HTR-8/SVneo (cell line): ENCODE results near the gene LPCAT2.

Experiments used
- DNase-seq: peaks from one replicate; pipeline ENCODE4 v3.0.0; 2011; ENCODE audit warnings: low spot score, mixed read lengths; ENCODE audit not compliant: insufficient read length
- FAIRE-seq: peaks from 2 replicates; lab custom pipeline; 2011; peaks lifted over from hg19 to GRCh38; lab: Jason Lieb, UNC

Gene LPCAT2

GRCh38 chr16:55508941-55509931, at the start of gene LPCAT2:
Gene LPCAT2, plus strand, starts transcription at chr16:55509072. Its CDS starts 110 bp downstream, at chr16:55509182.
- FAIRE-seq = no peak

GRCh38 chr16:55462241-55462640, 46.6 kb upstream of the LPCAT2 start:
- FAIRE-seq (no peak), DNase-seq (no peak)

More at GRCh38 chr16:55508941-55509931, at the start of gene LPCAT2:
- DNase-seq = peak; percentile 65

- DNase-seq (no peak), FAIRE-seq (no peak)
Observed at GRCh38 chr16:55464375-55464774, 44.5 kb upstream of the LPCAT2 start.

- DNase-seq = peak; percentile 69
- peak; percentile 96 for FAIRE-seq
Observed at GRCh38 chr16:55465077-55465896, 43.6 kb upstream of the LPCAT2 start.

- FAIRE-seq (no peak), DNase-seq (no peak)
Observed at GRCh38 chr16:55466209-55466608, 42.7 kb upstream of the LPCAT2 start.

- FAIRE-seq (no peak), DNase-seq (no peak)
Observed at GRCh38 chr16:55467898-55468297, 41.0 kb upstream of the LPCAT2 start.

- DNase-seq = no peak
- no peak for FAIRE-seq
Observed at GRCh38 chr16:55468352-55468990, 40.4 kb upstream of the LPCAT2 start.

GRCh38 chr16:55469821-55470532, 38.9 kb upstream of the LPCAT2 start:
- DNase-seq = no peak
- FAIRE-seq = no peak

- DNase-seq (no peak), FAIRE-seq (no peak)
Observed at GRCh38 chr16:55470533-55471371, 38.1 kb upstream of the LPCAT2 start.

GRCh38 chr16:55471448-55472097, 37.3 kb upstream of the LPCAT2 start:
- FAIRE-seq = no peak

GRCh38 chr16:55473587-55473986, 35.3 kb upstream of the LPCAT2 start:
- FAIRE-seq = no peak

More at GRCh38 chr16:55471448-55472097, 37.3 kb upstream of the LPCAT2 start:
- DNase-seq = peak; percentile 39

GRCh38 chr16:55474821-55475220, 34.1 kb upstream of the LPCAT2 start:
- FAIRE-seq (no peak), DNase-seq (no peak)

More at GRCh38 chr16:55473587-55473986, 35.3 kb upstream of the LPCAT2 start:
- no peak for DNase-seq

- DNase-seq (no peak), FAIRE-seq (no peak)
Observed at GRCh38 chr16:55475919-55476318, 33.0 kb upstream of the LPCAT2 start.

GRCh38 chr16:55476625-55477533, 32.0 kb upstream of the LPCAT2 start:
- FAIRE-seq (no peak), DNase-seq (no peak)

GRCh38 chr16:55477736-55478135, 31.1 kb upstream of the LPCAT2 start:
- DNase-seq (no peak), FAIRE-seq (no peak)

- DNase-seq (no peak), FAIRE-seq (no peak)
Observed at GRCh38 chr16:55478827-55479429, 29.9 kb upstream of the LPCAT2 start, which contains the start of gene MMP2. Gene MMP2, plus strand, starts transcription at chr16:55479198. Its CDS starts 282 bp downstream, at chr16:55479480.
